ENCODE data around the gene PSORS1C1.
A peak's percentile ranks its signal among the peaks of the same experiment; 100 is the strongest.
"Not testable (repeated sequence)": the region's sequence is repeated elsewhere in the genome, so short reads cannot be mapped to it uniquely, and the experiment has no call there.

PSORS1C1 gene, protein sequence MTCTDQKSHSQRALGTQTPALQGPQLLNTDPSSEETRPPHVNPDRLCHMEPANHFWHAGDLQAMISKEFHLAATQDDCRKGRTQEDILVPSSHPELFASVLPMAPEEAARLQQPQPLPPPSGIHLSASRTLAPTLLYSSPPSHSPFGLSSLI

GRCh38 chr6:31114541-31114878 is at the start of gene PSORS1C1:
PSORS1C1 (plus strand) TSS chr6:31114800; CDS start chr6:31129633, 14,833 bp downstream.
- no peak for DNase-seq

GRCh38 chr6:31065556-31065955 is 49.0 kb upstream of the PSORS1C1 start:
- no peak for DNase-seq

DNA sequence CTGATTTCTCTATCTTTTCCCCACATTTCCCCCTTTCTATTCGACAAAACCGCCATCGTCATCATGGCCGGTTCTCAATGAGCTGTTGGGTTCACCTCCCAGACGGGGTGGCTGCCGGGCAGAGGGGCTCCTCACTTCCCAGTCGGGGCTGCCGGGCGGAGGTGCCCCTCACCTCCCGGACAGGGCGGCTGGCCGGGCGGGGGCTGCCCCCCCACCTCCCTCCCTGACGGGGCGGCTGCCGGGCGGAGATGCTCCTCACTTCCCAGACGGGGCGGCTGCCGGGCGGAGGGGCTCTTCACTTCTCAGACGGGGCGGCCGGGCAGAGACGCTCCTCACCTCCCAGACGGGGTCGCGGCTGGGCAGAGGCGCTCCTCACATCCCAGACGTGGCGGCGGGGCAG is 47.6 kb upstream of the PSORS1C1 start:
- not testable (repeated sequence) for DNase-seq

DNA sequence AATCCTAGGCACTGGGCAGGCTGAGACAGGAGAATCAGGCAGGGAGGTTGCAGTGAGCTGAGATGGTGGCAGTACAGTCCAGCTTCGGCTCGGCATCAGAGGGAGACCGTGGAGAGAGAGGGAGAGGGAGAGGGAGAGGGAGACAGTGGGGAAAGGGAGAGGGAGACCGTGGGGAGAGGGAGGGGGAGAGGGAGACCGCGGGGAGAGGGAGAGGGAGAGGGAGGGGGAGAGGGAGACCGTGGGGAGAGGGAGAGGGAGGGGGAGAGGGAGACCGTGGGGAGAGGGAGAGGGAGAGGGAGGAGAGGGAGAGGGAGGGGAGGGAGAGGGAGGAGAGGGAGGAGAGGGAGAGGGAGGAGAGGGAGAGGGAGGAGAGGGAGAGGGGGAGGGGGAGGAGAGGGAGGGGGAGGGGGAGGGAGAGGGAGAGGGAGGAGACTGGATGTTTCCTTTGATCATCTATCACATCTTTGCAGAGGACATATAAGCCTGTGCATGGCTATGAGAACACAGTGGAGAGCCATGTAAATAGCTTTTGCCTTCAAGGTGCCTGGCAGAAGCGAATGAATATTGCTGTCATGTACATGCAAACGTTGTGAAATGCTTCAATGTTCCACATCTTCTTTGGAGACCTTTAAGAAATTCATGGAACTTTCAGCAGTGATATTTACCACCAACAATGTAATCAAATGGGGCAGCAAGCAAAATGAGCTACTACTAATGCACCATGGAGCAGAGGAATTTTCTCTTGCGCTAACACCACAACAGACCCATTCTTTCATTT is 46.5 kb upstream of the PSORS1C1 start:
- not testable (repeated sequence) for DNase-seq

DNA sequence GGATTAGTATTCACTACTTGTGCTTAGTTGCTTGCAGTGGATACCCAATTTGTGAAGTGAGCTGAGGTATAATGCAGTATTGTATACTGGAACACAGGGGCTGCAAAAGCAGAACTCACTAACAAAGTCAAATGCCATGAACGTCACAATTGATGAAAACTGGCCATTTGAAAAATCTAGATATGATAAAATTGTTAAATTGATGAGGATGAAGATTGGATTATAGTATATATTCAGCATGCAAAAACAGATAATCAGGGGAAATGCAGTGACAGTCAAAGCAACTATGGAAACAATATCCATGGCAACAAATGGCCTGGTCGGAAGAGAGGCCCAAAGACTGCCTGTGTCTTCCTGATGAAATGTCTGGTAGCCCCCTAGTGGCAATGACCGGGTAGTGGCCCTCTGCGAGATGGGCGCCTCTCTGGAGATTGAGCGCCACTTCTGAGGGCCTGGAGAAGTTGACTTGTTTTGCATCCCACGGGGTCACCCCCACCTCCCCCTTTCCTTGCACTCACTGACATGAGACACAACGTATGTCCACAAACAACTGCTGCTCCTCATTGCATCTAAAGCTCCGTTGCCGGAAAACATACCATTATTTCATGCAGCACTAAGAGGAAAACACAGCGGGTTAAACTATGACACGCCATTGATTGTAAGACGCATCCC is 45.8 kb upstream of the PSORS1C1 start:
- DNase-seq: peak; percentile 70

- no peak for DNase-seq
Measured at GRCh38 chr6:31070711-31071197, 43.8 kb upstream of the PSORS1C1 start.

DNA sequence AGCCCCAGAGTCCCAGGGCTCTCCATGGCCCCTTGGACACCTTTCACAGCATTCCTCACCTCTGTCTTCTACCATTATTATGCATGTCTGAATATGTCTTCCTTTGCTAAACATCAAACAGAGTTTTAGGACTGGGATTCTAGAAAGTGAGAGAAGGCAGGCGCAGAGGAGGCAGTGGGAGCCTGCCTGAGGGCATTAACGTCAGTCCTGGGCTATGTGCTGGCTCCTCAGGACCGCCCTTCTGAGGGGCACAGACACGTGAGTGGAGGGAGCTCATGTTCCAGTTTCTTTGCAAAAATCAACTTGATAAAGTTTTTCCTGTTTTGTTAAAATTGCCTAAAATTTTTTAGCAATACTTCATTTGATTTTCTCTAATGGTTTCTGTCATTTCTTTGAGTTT is 40.2 kb upstream of the PSORS1C1 start:
- no peak for DNase-seq

GRCh38 chr6:31075528-31075927 is 39.1 kb upstream of the PSORS1C1 start:
- no peak for DNase-seq

DNA sequence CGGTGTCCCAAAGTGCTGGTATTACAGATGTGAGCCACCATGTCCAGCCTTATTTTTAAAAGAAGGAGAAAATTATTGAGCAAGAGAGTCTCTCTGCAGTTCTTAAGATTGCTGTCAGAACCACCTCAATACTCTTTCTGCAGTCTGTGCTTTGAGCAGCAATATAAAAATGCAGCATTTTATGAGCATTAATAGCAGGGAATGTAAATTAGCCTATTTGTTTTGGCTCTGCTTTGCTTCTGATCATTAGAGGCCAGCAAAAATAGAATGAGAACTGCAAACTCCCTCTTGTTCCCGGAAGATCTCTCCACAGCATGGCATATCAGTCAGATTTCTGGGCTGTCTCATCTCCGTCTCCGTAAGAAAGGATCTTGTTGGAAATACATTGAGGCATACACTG is 38.0 kb upstream of the PSORS1C1 start:
- no peak for DNase-seq

GRCh38 chr6:31079656-31080261 is 34.8 kb upstream of the PSORS1C1 start:
- DNase-seq: peak; percentile 66

- no peak for DNase-seq
Measured at GRCh38 chr6:31081872-31082271, 32.7 kb upstream of the PSORS1C1 start.

DNA sequence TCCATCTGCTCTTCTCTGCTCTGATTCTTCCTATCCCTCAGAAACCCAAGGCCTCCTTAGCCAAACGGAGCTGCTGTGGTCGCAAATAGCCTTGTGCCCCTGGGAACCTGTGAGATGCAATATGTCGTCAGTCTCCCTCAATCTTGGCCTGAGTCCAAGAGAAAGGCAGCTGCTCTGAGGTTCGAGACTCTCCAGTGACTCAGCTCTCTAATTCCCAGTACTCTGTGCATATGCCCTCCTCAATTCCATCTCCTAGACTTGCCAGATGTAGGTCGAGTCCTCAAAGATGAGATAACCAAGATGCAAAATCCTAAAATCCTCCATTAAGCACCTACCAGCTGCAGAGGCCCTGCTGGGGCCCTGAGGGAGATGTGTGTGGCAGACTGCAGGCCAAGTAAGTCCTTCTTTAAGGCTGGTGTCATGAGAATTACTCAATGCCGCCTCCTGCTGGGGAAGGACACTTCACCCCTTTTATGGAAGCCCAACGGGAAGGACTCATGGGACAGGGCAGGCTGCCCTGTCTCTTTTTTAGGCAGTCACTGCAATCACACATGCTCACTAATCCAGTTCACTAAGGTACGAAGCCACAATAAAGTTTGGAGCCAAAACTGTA is 30.8 kb upstream of the PSORS1C1 start:
- DNase-seq: peak; percentile 31

GRCh38 chr6:31086788-31087440 is 27.7 kb upstream of the PSORS1C1 start:
- DNase-seq: no peak

DNA sequence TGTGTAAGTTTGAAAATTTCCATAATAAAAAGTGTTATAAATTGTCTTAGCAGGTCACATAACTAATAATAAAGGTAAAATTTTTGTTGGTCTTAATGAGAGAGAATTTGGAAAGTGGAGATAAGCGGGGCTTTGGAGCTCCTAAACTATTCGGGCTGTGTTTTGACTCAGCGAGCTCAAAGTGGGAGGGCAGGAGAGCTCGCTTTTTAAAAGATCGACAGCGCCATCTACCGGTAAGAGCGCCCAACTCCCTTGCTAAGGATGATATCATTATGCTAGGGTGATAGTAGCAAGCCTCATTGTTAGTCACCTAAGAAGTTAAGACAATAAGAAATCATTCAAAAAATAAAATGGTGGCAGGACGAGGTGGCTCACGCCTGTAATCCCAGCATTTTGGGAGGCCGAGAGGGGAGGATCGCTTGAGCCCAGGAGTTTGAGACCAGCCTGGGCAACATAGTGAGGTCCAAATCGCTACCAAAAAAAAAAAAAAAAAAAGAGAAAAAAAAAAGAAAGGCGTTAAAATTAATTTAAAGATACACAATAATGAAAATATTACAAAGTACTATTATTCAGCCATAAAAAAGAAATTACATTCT is 27.0 kb upstream of the PSORS1C1 start:
- DNase-seq: peak; percentile 83

DNA sequence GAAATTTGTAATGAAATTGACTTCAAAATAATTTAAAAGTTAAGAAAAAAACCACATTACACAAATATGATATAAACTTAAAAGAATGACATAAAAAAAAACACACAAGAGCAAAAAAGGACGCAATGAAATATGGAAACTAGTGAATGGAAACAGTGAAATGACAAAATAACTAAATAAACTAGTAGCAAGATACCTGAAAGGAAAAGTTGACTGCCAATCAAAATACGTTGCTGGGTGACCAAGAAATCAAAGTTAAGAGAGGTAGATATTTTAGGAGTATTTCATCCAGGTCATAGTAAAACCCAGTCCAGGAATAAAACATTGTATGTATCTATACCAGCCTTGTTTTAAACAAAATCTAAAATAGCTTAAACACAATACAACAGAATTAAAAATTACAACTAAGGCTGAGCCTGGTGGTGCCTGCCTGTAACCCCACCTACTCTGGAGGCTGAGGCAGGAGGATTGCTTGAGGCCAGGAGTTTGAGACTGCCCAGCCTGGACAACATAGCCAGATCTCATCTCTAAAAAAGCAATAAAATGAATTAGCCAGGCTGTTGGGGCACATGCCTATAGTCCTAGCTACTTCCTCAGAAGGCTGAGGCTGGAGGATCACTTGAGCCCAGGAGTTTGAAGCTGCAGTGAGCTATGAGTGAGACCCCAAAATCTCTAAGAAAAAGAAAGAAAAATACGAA is 24.2 kb upstream of the PSORS1C1 start:
- DNase-seq: no peak

GRCh38 chr6:31090973-31091364 is 23.6 kb upstream of the PSORS1C1 start:
- no peak for DNase-seq

- DNase-seq: no peak
Measured at GRCh38 chr6:31091680-31092079, 22.9 kb upstream of the PSORS1C1 start.

GRCh38 chr6:31092238-31092637 is 22.4 kb upstream of the PSORS1C1 start:
- DNase-seq: no peak

DNA sequence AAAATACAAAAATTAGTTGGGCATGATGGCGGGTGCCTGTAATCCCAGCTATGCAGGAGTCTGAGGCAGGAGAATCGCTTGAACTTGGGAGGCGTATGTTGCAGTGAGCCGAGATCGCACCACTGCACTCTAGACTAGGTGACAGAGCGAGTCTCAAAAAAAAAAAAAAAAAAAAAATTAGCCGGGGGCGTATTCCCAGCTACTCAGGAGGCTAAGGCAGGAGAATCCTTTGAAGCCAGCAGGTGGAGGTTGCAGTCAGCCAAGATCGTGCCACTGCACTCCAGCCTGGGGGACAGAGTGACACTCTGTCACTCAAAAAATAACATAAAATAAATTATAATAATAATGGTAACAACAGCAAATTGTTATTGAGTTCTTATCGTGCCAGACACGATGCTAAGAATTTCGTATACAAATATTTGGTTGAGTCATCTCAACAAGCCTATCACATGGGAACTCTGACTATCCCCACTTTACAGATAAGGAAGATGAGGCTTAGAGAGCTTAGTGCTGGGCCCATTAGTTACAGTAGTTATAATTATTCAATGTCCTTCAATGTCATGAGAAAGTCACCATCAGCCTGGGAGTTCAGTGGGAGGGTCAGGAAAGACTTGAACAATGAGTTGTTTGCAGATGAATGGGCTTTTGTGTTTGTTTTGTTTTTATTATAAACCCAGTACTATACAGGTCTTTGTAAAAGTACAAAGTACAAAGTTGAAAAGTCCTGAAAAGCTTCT is 21.7 kb upstream of the PSORS1C1 start:
- DNase-seq: no peak

DNA sequence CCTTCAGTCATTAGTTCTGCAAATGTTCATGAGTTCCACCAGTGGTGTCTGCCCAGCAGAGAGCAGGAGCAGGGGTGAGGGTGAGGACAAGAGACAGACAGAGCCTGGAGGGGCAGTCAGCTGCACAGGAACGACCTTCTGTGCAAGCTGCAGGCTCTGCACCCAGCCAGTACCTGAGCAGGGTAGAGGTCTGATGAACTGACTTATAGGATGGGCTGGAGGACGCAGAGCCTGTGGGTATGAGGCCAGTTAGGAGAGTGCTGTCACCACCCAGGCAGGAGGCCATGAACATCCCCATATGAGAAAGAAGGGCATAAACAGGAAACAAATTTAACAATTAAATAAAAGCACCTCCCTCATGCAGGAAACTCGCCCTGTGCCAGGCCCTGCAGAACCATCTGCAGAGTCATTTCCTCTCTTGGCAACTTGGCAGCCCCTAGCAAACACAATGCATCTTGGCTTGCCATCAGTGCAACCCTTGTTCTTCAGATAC is 20.2 kb upstream of the PSORS1C1 start:
- peak; percentile 37 for DNase-seq

GRCh38 chr6:31096215-31096614 is 18.4 kb upstream of the PSORS1C1 start:
- DNase-seq: no peak
